ENCODE results near the gene CFAP97D2. TPM values are rescaled to one million over a fixed set of nuclear protein-coding genes. Genes with fewer than 3 reads are reported as not detected.

The CFAP97D2 gene
- total RNA-seq, 1 experiment from 2014 or later: not detected

DNA sequence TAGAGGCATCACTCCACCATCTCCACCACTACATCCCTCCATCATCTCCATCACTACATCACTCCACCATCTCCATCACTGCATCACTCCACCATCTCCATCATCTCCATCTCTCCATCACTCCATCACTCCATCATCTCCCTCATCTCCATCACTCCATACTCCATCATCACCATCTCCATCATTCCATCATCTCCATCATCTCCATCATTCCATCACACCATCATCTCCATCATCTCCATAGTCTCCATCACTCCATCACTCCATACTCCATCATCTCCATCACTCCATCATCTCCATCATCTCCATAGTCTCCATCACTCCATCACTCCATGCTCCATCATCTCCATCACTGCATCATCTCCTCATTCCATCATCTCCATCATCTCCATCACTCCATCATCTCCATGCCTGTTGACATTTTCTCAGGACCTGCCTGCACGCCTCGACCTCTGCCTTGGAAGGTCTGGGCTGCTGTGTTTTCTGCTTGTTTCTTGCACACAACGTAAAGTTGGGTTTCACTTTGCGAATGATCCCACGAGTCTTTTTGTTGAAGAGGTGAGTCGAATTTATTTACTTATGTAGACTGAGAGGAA is 25.5 kb upstream of the CFAP97D2 start:
- DNase-seq (ENCODE audit: low spot score): no peak
- Mint-ChIP-seq H3K4me1 (no peaks in the 10 kb centered on the region), H3K36me3 (no peaks in the 10 kb centered on the region), H3K9me3 (peaks cover 8% of the 10 kb centered on the region), H3K4me3 (no peak overlapping the region), H3K27me3 (ENCODE audit: low read depth) (no peaks in the 10 kb centered on the region), H3K27ac (no peak overlapping the region)
- CTCF ChIA-PET: no interaction called here
- TF ChIP-seq TEAD1 (CRISPR knock-in tag; IDR thresholded peaks at IDR 0.05) (no peak), ATF1 (CRISPR knock-in tag; IDR thresholded peaks at IDR 0.05) (no peak), GABPB1 (CRISPR knock-in tag; IDR thresholded peaks at IDR 0.05) (no peak), ETV6 (CRISPR knock-in tag; IDR thresholded peaks at IDR 0.05) (no peak), OVOL2 (CRISPR knock-in tag; IDR thresholded peaks at IDR 0.05; ENCODE audit: borderline replicate concordance) (no peak), CREB1 (CRISPR knock-in tag; IDR thresholded peaks at IDR 0.05) (no peak), HMGA2 (CRISPR knock-in tag; IDR thresholded peaks at IDR 0.05) (no peak), FOXK1 (CRISPR knock-in tag; IDR thresholded peaks at IDR 0.05) (no peak)
- TF ChIP-seq, protein P1, sequence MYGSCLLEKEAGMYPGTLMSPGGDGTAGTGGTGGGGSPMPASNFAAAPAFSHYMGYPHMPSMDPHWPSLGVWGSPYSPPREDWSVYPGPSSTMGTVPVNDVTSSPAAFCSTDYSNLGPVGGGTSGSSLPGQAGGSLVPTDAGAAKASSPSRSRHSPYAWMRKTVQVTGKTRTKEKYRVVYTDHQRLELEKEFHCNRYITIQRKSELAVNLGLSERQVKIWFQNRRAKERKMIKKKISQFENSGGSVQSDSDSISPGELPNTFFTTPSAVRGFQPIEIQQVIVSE (CRISPR knock-in tag; IDR thresholded peaks at IDR 0.05; ENCODE audit: borderline replicate concordance): no peak
- TF ChIP-seq, protein P2, sequence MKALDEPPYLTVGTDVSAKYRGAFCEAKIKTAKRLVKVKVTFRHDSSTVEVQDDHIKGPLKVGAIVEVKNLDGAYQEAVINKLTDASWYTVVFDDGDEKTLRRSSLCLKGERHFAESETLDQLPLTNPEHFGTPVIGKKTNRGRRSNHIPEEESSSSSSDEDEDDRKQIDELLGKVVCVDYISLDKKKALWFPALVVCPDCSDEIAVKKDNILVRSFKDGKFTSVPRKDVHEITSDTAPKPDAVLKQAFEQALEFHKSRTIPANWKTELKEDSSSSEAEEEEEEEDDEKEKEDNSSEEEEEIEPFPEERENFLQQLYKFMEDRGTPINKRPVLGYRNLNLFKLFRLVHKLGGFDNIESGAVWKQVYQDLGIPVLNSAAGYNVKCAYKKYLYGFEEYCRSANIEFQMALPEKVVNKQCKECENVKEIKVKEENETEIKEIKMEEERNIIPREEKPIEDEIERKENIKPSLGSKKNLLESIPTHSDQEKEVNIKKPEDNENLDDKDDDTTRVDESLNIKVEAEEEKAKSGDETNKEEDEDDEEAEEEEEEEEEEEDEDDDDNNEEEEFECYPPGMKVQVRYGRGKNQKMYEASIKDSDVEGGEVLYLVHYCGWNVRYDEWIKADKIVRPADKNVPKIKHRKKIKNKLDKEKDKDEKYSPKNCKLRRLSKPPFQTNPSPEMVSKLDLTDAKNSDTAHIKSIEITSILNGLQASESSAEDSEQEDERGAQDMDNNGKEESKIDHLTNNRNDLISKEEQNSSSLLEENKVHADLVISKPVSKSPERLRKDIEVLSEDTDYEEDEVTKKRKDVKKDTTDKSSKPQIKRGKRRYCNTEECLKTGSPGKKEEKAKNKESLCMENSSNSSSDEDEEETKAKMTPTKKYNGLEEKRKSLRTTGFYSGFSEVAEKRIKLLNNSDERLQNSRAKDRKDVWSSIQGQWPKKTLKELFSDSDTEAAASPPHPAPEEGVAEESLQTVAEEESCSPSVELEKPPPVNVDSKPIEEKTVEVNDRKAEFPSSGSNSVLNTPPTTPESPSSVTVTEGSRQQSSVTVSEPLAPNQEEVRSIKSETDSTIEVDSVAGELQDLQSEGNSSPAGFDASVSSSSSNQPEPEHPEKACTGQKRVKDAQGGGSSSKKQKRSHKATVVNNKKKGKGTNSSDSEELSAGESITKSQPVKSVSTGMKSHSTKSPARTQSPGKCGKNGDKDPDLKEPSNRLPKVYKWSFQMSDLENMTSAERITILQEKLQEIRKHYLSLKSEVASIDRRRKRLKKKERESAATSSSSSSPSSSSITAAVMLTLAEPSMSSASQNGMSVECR (CRISPR knock-in tag; IDR thresholded peaks at IDR 0.05; ENCODE audit: borderline replicate concordance): no peak
- TF ChIP-seq, protein P3, sequence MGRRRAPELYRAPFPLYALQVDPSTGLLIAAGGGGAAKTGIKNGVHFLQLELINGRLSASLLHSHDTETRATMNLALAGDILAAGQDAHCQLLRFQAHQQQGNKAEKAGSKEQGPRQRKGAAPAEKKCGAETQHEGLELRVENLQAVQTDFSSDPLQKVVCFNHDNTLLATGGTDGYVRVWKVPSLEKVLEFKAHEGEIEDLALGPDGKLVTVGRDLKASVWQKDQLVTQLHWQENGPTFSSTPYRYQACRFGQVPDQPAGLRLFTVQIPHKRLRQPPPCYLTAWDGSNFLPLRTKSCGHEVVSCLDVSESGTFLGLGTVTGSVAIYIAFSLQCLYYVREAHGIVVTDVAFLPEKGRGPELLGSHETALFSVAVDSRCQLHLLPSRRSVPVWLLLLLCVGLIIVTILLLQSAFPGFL (CRISPR knock-in tag; IDR thresholded peaks at IDR 0.05; ENCODE audit: borderline replicate concordance): no peak
- ATAC-seq: no peak
- POLR2A ChIA-PET: no interaction called here

DNA sequence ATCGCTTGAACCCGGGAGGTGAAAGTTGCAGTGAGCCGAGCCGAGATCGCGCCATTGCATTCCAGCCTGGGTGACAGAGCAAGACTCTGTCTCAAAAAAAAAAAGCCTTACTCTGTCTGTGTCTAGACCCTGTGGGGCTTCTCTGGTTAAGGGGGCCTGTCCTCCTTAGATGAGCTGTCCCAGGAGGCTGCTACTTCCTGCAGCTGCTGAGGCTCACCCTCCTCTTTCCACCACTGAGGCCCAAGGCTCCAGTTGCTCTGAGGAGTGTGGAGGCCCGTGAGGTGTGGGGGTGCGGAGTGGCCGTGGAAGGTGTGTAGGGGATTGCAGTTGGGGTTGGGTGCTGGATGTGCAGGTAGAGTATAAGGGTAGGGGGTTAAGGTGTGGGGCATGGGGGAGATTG is 24.6 kb upstream of the CFAP97D2 start:
- H3K27me3 Mint-ChIP-seq (ENCODE audit: low read depth): no peaks in the 10 kb centered on the region
- no peaks in the 10 kb centered on the region for H3K4me1 Mint-ChIP-seq

More for the DNA sequence above, 24.6 kb upstream of the CFAP97D2 start:
- Mint-ChIP-seq H3K4me3 (no peak overlapping the region), H3K27ac (no peak overlapping the region), H3K36me3 (no peaks in the 10 kb centered on the region), H3K9me3 (peaks cover 8% of the 10 kb centered on the region)
- ChIA-PET POLR2A (no interaction called here), CTCF (no interaction called here)
- DNase-seq (ENCODE audit: low spot score) (no peak), ATAC-seq (no peak)
- TF ChIP-seq NFE2L1 (CRISPR knock-in tag; IDR thresholded peaks at IDR 0.05) (no peak), MYBL2 (CRISPR knock-in tag; IDR thresholded peaks at IDR 0.05) (no peak), TEAD4 (CRISPR knock-in tag; IDR thresholded peaks at IDR 0.05) (no peak), CREM (CRISPR knock-in tag; IDR thresholded peaks at IDR 0.05) (no peak)
- TF ChIP-seq, protein P4, sequence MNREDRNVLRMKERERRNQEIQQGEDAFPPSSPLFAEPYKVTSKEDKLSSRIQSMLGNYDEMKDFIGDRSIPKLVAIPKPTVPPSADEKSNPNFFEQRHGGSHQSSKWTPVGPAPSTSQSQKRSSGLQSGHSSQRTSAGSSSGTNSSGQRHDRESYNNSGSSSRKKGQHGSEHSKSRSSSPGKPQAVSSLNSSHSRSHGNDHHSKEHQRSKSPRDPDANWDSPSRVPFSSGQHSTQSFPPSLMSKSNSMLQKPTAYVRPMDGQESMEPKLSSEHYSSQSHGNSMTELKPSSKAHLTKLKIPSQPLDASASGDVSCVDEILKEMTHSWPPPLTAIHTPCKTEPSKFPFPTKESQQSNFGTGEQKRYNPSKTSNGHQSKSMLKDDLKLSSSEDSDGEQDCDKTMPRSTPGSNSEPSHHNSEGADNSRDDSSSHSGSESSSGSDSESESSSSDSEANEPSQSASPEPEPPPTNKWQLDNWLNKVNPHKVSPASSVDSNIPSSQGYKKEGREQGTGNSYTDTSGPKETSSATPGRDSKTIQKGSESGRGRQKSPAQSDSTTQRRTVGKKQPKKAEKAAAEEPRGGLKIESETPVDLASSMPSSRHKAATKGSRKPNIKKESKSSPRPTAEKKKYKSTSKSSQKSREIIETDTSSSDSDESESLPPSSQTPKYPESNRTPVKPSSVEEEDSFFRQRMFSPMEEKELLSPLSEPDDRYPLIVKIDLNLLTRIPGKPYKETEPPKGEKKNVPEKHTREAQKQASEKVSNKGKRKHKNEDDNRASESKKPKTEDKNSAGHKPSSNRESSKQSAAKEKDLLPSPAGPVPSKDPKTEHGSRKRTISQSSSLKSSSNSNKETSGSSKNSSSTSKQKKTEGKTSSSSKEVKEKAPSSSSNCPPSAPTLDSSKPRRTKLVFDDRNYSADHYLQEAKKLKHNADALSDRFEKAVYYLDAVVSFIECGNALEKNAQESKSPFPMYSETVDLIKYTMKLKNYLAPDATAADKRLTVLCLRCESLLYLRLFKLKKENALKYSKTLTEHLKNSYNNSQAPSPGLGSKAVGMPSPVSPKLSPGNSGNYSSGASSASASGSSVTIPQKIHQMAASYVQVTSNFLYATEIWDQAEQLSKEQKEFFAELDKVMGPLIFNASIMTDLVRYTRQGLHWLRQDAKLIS (CRISPR knock-in tag; IDR thresholded peaks at IDR 0.05; ENCODE audit: borderline replicate concordance): no peak
- TF ChIP-seq, protein P5, sequence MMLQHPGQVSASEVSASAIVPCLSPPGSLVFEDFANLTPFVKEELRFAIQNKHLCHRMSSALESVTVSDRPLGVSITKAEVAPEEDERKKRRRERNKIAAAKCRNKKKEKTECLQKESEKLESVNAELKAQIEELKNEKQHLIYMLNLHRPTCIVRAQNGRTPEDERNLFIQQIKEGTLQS (CRISPR knock-in tag; conservative IDR thresholded peaks at IDR 0.05): no peak

Measured in WTC11 (cell line).